Measurements from ENCODE around the gene MLLT10. TPM values are rescaled to one million over a fixed set of nuclear protein-coding genes. Genes with fewer than 3 reads are reported as not detected.
"Not testable (repeated sequence)": the region's sequence is repeated elsewhere in the genome, so short reads cannot be mapped to it uniquely, and the experiment has no call there.

MLLT10 gene
- total RNA-seq, 1 experiment from 2014 or later: 48.4 TPM

DNA sequence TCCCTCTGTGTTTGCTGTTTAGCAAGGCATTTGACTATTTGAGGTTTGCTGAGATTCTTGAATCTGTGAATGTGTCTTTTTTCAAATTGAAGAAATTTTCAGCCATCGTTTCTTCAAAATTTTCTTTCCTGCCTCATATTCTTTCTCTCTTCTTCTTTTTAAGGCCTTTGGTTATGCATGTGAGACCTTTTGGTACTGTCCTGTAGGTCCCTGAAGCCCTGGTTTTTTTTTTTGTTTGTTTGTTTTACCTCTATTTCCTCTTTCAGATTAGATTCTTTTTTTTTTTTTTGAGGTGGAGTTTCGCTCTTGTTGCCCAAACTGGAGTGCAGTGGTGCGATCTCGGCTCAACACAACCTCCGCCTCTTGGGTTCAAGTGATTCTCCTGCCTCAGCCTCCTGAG lies 45.3 kb downstream of the MLLT10 start:
- Histone ChIP-seq H3K79me2 (ENCODE audit: low read depth) (peaks cover 44% of the 10 kb centered on the region), H3K9me2 (ENCODE audit: insufficient read depth) (no peaks in the 10 kb centered on the region), H3K27ac (no peak overlapping the region), H3K4me3 (no peak overlapping the region), H2AFZ (no peak overlapping the region), H3K4me1 (replicated peaks; ENCODE audit: insufficient read depth) (no peaks in the 10 kb centered on the region), H3F3A (ENCODE audit: insufficient read depth, low read depth) (no peaks in the 10 kb centered on the region), H3K36me3 (ENCODE audit: low read depth) (no peaks in the 10 kb centered on the region), H3K4me2 (no peak overlapping the region), H4K20me1 (ENCODE audit: insufficient read depth) (no peaks in the 10 kb centered on the region), H3K27me3 (ENCODE audit: insufficient read depth, low read depth) (no peaks in the 10 kb centered on the region), H3K9me3 (ENCODE audit: insufficient read depth, low read depth) (no peaks in the 10 kb centered on the region)
- TF ChIP-seq, protein P1, sequence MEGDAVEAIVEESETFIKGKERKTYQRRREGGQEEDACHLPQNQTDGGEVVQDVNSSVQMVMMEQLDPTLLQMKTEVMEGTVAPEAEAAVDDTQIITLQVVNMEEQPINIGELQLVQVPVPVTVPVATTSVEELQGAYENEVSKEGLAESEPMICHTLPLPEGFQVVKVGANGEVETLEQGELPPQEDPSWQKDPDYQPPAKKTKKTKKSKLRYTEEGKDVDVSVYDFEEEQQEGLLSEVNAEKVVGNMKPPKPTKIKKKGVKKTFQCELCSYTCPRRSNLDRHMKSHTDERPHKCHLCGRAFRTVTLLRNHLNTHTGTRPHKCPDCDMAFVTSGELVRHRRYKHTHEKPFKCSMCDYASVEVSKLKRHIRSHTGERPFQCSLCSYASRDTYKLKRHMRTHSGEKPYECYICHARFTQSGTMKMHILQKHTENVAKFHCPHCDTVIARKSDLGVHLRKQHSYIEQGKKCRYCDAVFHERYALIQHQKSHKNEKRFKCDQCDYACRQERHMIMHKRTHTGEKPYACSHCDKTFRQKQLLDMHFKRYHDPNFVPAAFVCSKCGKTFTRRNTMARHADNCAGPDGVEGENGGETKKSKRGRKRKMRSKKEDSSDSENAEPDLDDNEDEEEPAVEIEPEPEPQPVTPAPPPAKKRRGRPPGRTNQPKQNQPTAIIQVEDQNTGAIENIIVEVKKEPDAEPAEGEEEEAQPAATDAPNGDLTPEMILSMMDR (conservative IDR thresholded peaks at IDR 0.05): no peak
- no peak for TF ChIP-seq EZH2 (IDR thresholded peaks at IDR 0.05; ENCODE audit: low read depth)
- CTCF ChIA-PET: no interaction called here
- BruUV-seq (replicated peaks): no TSS peak
- intact Hi-C loops (cut with micrococcal nuclease; ENCODE audit: unreplicated experiment): no loop called here
- POLR2A ChIA-PET (ENCODE audit: unreplicated experiment): no interaction called here
- no peak for DNase-seq

DNA sequence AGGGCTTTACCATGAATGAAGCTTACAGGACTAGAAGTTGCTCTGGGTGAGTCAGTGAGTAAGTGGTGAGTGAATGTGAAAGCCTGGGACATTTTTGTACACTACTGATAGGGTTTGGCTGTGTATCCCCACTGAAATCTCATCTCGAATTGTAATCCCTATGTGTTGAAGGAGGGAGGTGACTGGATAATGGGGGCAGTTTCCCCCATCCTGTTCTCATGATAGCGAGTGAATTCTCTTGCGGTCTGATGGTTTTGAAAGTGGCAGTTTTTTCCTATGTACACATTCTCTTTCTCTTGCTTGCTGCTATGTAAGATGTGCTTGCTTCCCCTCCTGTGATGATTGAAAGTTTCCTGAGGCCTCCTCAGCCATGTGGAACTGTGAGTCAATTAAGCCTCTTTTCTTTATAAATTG lies 47.4 kb downstream of the MLLT10 start:
- intact Hi-C loops (cut with micrococcal nuclease; ENCODE audit: unreplicated experiment); H3K4me1 ChIP-seq (replicated peaks; ENCODE audit: insufficient read depth); POLR2A ChIA-PET (ENCODE audit: unreplicated experiment); H3K9me2 ChIP-seq (ENCODE audit: insufficient read depth); H3K4me2 ChIP-seq; H3K9me3 ChIP-seq (ENCODE audit: insufficient read depth, low read depth); H3F3A ChIP-seq (ENCODE audit: insufficient read depth, low read depth); H2AFZ ChIP-seq; H3K27ac ChIP-seq; H4K20me1 ChIP-seq (ENCODE audit: insufficient read depth); H3K27me3 ChIP-seq (ENCODE audit: insufficient read depth, low read depth); CTCF ChIA-PET; BruUV-seq (replicated peaks); H3K4me3 ChIP-seq; H3K36me3 ChIP-seq (ENCODE audit: low read depth); DNase-seq: not testable (repeated sequence)
- H3K79me2 ChIP-seq (ENCODE audit: low read depth): peaks cover 35% of the 10 kb centered on the region

- no peaks in the 10 kb centered on the region for H3K27me3 ChIP-seq (ENCODE audit: insufficient read depth, low read depth)
Observed at GRCh38 chr10:21584834-21585530, 51.0 kb downstream of the MLLT10 start.

More at GRCh38 chr10:21584834-21585530, 51.0 kb downstream of the MLLT10 start:
- no peaks in the 10 kb centered on the region for H3K9me3 ChIP-seq (ENCODE audit: insufficient read depth, low read depth)
- H2AFZ ChIP-seq: no peak overlapping the region
- H3K36me3 ChIP-seq (ENCODE audit: low read depth): no peaks in the 10 kb centered on the region
- H3K4me2 ChIP-seq: no peak overlapping the region
- peaks cover 6% of the 10 kb centered on the region; the same call in 1 of the 2 replicates for H3K79me2 ChIP-seq (ENCODE audit: low read depth)
- TF ChIP-seq, protein P1 (conservative IDR thresholded peaks at IDR 0.05): no peak
- TF ChIP-seq EZH2 (IDR thresholded peaks at IDR 0.05; ENCODE audit: low read depth): no peak
- no peaks in the 10 kb centered on the region for H3K4me1 ChIP-seq (replicated peaks; ENCODE audit: insufficient read depth)
- intact Hi-C loops (cut with micrococcal nuclease; ENCODE audit: unreplicated experiment): no loop called here
- POLR2A ChIA-PET (ENCODE audit: unreplicated experiment): no interaction called here
- H3K9me2 ChIP-seq (ENCODE audit: insufficient read depth): no peaks in the 10 kb centered on the region
- no peaks in the 10 kb centered on the region; the same call in 1 of the 2 replicates for H4K20me1 ChIP-seq (ENCODE audit: insufficient read depth)
- BruUV-seq (replicated peaks): no TSS peak
- no peak overlapping the region for H3K27ac ChIP-seq
- no peaks in the 10 kb centered on the region for H3F3A ChIP-seq (ENCODE audit: insufficient read depth, low read depth)
- no peak for DNase-seq
- CTCF ChIA-PET: no interaction called here
- H3K4me3 ChIP-seq: no peak overlapping the region

All from PC-9 (cell line).